HK-2 (cell line): ENCODE measurements around the gene ARMC3.
"Not testable (repeated sequence)": the region's sequence is repeated elsewhere in the genome, so short reads cannot be mapped to it uniquely, and the experiment has no call there.

ENCODE experiments used
- DNase-seq: peaks from one replicate; pipeline ENCODE4 v3.0.0-alpha.2; 2018; ENCODE audit not compliant: unreplicated experiment

ARMC3 gene, protein sequence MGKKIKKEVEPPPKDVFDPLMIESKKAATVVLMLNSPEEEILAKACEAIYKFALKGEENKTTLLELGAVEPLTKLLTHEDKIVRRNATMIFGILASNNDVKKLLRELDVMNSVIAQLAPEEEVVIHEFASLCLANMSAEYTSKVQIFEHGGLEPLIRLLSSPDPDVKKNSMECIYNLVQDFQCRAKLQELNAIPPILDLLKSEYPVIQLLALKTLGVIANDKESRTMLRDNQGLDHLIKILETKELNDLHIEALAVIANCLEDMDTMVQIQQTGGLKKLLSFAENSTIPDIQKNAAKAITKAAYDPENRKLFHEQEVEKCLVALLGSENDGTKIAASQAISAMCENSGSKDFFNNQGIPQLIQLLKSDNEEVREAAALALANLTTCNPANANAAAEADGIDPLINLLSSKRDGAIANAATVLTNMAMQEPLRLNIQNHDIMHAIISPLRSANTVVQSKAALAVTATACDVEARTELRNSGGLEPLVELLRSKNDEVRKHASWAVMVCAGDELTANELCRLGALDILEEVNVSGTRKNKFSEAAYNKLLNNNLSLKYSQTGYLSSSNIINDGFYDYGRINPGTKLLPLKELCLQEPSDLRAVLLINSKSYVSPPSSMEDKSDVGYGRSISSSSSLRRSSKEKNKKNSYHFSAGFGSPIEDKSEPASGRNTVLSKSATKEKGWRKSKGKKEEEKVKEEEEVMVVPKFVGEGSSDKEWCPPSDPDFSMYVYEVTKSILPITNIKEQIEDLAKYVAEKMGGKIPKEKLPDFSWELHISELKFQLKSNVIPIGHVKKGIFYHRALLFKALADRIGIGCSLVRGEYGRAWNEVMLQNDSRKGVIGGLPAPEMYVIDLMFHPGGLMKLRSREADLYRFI

GRCh38 chr10:22927661-22928403, at the start of gene ARMC3:
TSS of gene ARMC3 (plus strand) at chr10:22928053. CDS start at chr10:22931997, 3,944 bp downstream.
- DNase-seq, result peak; percentile 68

- DNase-seq, result no peak
Measured at GRCh38 chr10:22891797-22892196, 36.1 kb upstream of the ARMC3 start.

DNA sequence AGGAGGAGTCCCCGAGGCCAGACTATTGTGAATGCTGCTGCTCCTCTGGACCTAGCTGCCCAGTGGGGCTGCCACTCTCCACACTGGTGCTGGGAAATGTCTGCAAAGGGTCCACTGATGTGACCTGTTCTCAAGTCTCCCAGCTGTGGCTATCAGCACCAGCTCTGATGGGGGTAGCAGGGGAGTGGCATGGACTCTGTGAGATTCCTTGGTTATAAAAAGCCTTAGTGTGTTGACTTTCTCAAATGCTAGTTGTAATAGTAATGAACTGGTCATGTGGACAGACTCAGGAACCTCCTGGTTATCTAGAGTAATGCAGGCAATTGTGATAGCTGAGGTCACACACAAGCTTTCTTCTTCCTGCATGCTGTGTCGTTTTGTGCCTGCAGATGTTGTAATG, 34.1 kb upstream of the ARMC3 start:
- no peak for DNase-seq

DNA sequence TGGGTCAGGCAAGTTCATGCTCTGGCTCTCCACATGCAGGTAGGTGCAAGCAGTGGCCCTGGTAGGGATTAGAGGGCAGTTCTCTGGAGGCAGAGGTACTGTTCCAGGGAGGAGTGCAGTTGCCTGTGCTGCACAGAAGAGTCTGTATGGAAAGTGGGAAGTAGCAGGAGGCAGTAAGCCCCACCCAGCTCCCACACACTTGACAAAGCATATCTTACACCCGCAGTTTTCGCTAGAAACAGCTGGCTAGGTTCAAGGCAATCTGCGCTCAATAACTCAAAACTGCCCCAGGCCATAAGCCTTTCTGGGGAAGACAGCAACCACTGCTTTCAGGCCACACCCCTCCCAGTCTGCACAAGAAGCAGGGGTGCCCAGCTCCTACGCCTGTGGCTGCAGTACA, 33.1 kb upstream of the ARMC3 start:
- DNase-seq, result no peak

GRCh38 chr10:22895252-22895651, 32.6 kb upstream of the ARMC3 start:
- no peak for DNase-seq

GRCh38 chr10:22897371-22897770, 30.5 kb upstream of the ARMC3 start:
- no peak for DNase-seq

DNA sequence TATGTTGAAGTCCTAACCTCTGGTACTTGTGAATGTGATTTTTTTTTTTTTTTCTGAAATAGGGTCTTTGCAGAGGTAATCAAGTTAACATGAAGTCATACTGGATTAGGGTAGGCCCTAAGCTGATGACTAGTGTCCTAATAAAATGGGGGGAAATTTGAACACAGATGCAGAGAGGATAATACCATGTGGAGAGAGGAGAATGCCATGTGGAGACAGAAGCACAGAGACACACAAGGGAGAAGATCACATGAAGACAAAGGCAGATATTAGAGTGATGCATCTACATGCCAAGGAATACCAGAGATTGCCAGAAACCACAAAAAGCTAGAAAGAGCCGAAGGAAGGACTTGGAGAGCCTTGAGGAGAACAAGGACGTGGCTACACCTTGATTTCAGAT, 28.5 kb upstream of the ARMC3 start:
- no peak for DNase-seq

DNA sequence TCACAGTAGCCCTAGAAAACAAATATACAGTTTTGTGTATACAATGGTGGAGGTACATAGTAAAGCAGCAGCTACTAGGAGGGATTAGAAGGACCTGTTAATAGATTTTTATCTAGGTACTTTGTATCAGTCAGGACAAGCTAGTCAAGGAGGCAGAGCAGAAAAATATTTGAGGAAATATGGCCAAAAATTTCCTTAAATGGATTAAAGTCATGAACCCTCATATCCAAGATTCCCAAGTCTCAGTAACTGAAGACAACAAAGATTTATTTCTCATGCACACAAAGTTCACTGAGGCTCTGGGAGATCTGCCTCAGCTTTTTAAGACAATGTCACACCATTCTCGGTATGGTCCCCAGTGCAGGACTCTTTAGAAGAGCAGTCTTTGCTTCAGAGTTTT, 28.1 kb upstream of the ARMC3 start:
- DNase-seq, result no peak

DNA sequence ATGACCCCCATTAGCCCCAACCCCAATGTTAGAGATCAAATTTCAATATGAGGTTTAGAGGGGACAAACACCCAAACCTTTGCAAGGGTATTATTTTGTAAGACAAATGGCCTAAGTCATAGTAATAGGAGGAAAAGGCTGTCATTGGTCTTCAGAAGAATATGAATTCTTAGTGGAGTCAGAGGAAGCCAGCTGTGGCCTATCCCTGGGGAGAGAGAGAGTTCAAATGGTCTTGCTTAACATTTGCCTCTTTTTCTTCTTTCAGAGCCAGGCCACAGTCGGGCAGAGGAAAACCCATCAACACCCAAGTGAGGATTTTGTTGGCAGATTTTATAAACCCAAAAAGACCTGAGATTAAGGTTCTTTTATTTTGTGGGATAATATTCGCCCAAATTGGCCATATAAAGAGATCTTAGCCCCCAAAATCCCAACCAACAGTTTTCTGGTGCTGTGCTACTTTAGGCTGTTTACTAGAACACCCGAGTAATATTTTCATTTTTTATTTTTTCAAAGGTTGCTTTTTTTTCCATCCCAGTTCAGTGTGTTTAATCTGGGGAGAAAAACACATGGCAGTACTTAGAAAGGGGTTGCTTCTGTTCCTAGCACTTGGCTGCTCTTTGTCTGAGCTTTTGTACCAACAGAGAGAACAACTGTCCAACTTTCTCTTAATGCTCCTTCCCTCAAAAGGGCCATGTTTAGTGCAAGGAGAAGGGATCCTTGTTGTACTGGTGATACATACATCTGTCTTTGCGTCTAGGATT, 26.8 kb upstream of the ARMC3 start:
- no peak for DNase-seq

DNA sequence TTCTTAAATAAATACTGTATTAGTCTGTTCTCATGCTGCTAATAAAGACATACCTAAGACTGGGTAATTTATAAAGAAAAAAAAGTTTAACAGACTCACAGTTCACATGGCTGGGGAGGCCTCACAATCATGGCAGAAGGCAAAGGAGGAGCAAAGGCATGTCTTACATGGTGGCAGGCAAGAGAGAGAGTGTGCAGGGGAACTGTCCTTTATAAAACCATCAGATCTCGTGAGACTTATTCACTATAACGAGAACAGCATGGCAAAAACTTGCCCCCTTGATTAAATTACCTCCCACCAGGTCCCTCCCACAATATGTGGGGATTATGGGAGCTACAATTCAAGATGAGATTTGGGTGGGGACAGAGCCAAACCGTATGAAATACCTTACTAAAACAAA, 25.7 kb upstream of the ARMC3 start:
- DNase-seq, result not testable (repeated sequence)

- DNase-seq, result no peak
Measured at GRCh38 chr10:22903694-22904093, 24.2 kb upstream of the ARMC3 start.

GRCh38 chr10:22906767-22907166, 21.1 kb upstream of the ARMC3 start:
- DNase-seq, result no peak

GRCh38 chr10:22908837-22909236, 19.0 kb upstream of the ARMC3 start:
- no peak for DNase-seq

- not testable (repeated sequence) for DNase-seq
Measured at GRCh38 chr10:22909673-22910072, 18.2 kb upstream of the ARMC3 start.

- DNase-seq, result no peak
Measured at GRCh38 chr10:22911067-22911466, 16.8 kb upstream of the ARMC3 start.

- DNase-seq, result no peak
Measured at GRCh38 chr10:22911889-22912762, 15.7 kb upstream of the ARMC3 start.

DNA sequence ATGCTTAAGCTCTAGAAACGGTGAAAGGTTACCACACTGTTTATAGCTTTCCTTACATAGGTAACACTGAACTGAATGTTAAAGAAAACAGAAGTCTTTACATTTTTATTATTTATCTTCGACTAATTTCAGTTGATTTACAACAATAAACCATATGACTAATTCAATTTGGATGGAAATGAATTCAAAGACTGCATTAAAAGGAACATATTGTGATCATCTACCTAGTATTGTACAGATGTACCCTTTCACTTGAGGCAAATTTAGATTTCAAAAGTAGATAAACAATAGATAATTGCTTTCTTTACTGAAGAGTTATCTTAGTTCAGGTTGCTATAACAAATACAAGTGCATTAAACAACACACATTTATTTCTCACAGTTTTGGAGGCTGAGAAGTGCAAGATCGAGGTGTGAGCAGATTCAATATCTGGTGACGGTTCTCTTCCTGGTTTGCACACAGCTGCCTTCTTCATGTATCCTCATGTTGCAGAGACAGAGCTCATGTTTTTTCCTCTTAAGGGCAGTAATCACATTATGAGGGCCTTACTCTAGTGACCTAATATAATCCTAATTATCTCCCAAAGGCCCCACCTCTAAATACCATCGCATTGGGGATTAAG, 15.0 kb upstream of the ARMC3 start:
- DNase-seq, result no peak

DNA sequence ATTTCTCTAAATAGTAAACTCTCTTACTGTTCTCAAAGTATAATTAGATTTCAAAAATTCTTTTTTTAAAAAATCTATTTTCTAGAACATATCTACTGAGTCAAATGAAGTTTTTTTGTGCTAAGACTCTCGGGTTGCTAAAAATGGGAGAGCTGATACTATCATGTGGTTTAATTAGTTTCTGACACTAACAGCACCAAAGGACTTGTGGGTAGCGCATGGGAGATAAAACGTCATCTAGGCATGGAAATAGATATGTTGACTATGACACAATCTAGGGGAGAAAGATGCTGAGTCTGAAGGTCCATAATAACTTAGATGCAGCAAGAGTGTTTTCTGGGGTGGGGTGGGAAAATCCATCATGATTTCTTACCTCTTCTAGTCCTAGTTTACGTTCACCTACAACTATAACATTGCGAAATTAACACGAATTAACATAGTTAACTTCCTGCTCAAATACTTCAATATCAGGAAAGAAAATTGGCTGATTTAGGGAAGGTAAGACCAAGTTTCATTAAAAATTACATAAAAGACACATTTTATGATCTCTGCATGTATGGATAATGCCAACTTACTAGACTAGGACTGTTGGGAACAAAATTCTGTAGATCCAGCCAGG, 14.3 kb upstream of the ARMC3 start:
- no peak for DNase-seq

GRCh38 chr10:22915314-22915713, 12.5 kb upstream of the ARMC3 start:
- no peak for DNase-seq

- DNase-seq, result no peak
Measured at GRCh38 chr10:22925088-22925487, 2.8 kb upstream of the ARMC3 start.
